GM13977 (cell line): Measurements from ENCODE around the gene EHMT1.

Source experiments
- DNase-seq: peaks from one replicate; pipeline ENCODE4 v3.0.0; 2012; ENCODE audit warnings: low spot score
- CTCF ChIP-seq: IDR thresholded peaks from 2 replicates; pipeline ENCODE4 v1.5.1; 2012; ENCODE audit warnings: mild to moderate bottlenecking, control low read depth; ENCODE audit not compliant: insufficient read depth; ENCODE audit errors: extremely low read depth, missing control alignments
- in situ Hi-C: fragments of 300-500 bp; cut with MboI; formaldehyde crosslinking; loops from one replicate; pipeline ENCODE4 v1.12.0; 2022; ENCODE audit warnings: low sequenced_read_pairs, low pct_unique_long_range_greater_than_20kb, mixed read lengths, inconsistent platforms; ENCODE audit not compliant: unreplicated experiment

Gene EHMT1

DNA sequence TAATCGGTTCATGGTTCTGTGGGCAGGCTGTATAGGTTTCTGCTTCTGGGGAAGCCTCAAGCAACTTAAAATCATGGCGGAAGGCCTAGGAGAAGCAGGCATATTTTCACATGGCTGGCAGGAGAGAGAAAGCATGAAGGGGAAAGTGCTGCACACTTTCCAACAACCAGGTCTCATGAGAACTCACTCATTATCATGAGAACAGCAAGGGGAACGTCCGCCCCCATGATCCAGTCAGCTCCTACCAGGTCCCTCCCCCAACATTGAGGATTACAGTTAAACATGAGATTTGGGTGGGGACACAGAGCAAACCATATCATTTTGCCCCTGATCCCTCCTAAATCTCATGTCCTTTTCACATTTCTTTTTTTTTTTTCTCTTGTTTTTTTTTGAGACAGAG is 82.1 kb downstream of the EHMT1 start:
- TF ChIP-seq CTCF, result no peak
- in situ Hi-C loops, result no loop called here
- DNase-seq, result no peak

DNA sequence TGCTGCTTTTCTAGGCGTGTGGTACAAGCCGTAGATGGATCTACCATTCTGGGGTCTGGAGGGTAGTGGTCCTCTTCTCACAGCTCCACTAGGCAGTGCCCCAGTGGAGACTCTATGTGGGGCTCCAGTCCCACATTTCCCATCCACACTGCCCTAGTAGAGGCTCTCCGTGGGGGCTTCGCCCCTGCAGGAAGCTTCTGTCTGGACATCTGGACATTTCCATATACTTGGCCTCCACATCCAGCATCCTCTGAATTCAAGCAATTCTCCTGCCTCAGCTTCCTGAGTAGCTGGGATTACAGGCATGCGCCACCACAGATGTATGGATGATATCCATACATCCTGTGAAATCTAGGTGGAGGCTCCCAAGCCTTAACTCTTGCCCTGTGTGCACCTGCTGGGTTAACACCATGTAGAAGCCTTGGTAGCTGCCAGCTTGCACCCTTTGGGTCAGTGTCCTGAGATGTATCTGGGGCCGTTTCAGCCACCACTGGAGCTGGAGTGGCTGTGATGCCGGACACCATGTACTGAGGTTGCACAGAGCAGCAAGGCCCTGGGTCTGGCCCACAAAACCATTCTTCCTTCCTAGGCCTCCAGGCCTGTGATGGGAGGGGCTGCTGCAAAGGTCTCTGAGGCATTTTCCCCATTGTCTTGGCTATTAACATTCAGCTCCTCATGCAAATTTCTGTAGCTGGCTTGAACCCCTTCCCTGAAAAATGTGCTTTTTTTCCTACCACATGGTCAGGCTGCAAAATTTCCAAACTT is 84.0 kb downstream of the EHMT1 start:
- in situ Hi-C loops, result no loop called here
- DNase-seq, result no peak
- no peak for TF ChIP-seq CTCF

GRCh38 chr9:137703842-137704508 is 85.2 kb downstream of the EHMT1 start:
- in situ Hi-C loops, result no loop called here
- DNase-seq, result peak; percentile 54
- TF ChIP-seq CTCF, result no peak

GRCh38 chr9:137705443-137705863 is 86.6 kb downstream of the EHMT1 start:
- TF ChIP-seq CTCF, result no peak
- in situ Hi-C loops, result no loop called here
- DNase-seq, result peak; percentile 81

- DNase-seq, result peak; percentile 66
- in situ Hi-C loops, result no loop called here
- no peak for TF ChIP-seq CTCF
Observed at GRCh38 chr9:137705906-137706305, 87.1 kb downstream of the EHMT1 start.

DNA sequence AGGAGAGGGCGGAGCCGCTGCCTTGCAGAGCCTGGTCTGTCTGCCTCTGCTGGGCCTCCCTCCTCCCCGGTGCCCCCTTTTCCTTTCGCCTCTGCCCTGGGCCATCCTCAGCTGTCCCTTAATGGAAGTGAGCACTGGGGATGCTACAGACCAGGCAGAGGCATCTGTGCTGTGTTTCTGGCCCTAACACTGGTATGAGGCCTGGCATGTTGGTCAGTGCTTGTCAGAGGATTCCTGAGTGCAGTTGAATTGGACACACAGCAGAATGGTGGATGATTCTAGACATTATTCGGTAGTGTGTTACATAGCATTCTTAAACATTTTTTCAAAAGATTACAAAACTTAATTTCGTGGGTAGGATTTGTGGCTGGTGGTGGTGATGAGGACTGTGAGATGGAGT is 88.6 kb downstream of the EHMT1 start:
- no peak for TF ChIP-seq CTCF
- in situ Hi-C loops, result no loop called here
- no peak for DNase-seq
